GM10266 (cell line): ENCODE data around the gene MORC2.

Experiments
- DNase-seq: peaks from one replicate; pipeline ENCODE4 v3.0.0; 2012; ENCODE audit errors: extremely low spot score
- CTCF ChIP-seq: IDR thresholded peaks from 2 replicates; pipeline ENCODE4 v1.5.1; 2012; ENCODE audit warnings: mild to moderate bottlenecking, low read depth; ENCODE audit not compliant: control insufficient read depth, insufficient read depth; ENCODE audit errors: missing control alignments

The MORC2 gene

GRCh38 chr22:30906946-30907345, 61.6 kb downstream of the MORC2 start:
- DNase-seq: no peak
- no peak for TF ChIP-seq CTCF

- TF ChIP-seq CTCF: no peak
- DNase-seq: no peak
Measured at GRCh38 chr22:30906411-30906810, 62.2 kb downstream of the MORC2 start.

GRCh38 chr22:30905696-30906341, 62.8 kb downstream of the MORC2 start:
- DNase-seq: no peak

GRCh38 chr22:30903876-30904460, 64.6 kb downstream of the MORC2 start:
- DNase-seq: no peak
- no peak for TF ChIP-seq CTCF

More at GRCh38 chr22:30905696-30906341, 62.8 kb downstream of the MORC2 start:
- no peak for TF ChIP-seq CTCF

- peak; percentile 49 for DNase-seq
- no peak for TF ChIP-seq CTCF
Measured at GRCh38 chr22:30902496-30903357, 65.8 kb downstream of the MORC2 start.

GRCh38 chr22:30894371-30894740, 74.2 kb downstream of the MORC2 start:
- no peak for DNase-seq
- no peak for TF ChIP-seq CTCF
